ENCODE results near the gene TCEA2. TPM values are rescaled to one million over a fixed set of nuclear protein-coding genes. Genes with fewer than 3 reads are reported as not detected.

TCEA2 gene
- total RNA-seq, 3 donors from 2014 or later, result 23.9 to 39.4 (median 26.6) TPM

- Histone ChIP-seq H3K27ac (peak within 1 kb of the TSS; percentile 74 to 77), H3K4me3 (peak within 1 kb of the TSS; percentile 60 to 78 (median 72)), H3K27me3 (peaks cover 0 to under 1% of the 10 kb centered on the region in 2 donors), H3K4me1 (peaks cover 9 to 13% of the 10 kb centered on the region in 2 donors), H3K9me3 (no peaks in the 10 kb centered on the region), H3K36me3 (no peaks in the 10 kb centered on the region)
- intact Hi-C loops (cut with DNase I; ENCODE audit: low total_unique reads), result no loop called here
- DNase-seq (ENCODE audit: low spot score in 2 of 2), result peak in 1 of 2 donors; percentile 45
- TF ChIP-seq POLR2AphosphoS5 (IDR thresholded peaks at IDR 0.05) (no peak), POLR2A (IDR thresholded peaks at IDR 0.05) (no peak), CTCF (IDR thresholded peaks at IDR 0.05) (no peak)
These were observed 16.4 kb downstream of the TCEA2 start, which contains the start of gene RGS19 for GRCh38 chr20:64079273-64080012. RGS19 (minus strand) TSS chr20:64079518; CDS start chr20:64076886, 2,632 bp downstream.

- Histone ChIP-seq H3K4me3 (peak within 1 kb of the TSS; percentile 60 to 78 (median 72)), H3K27ac (peak within 1 kb of the TSS; percentile 74 to 77), H3K4me1 (peaks cover 9 to 13% of the 10 kb centered on the region in 2 donors), H3K27me3 (peaks cover 0 to 8% of the 10 kb centered on the region in 2 donors), H3K36me3 (no peaks in the 10 kb centered on the region), H3K9me3 (no peaks in the 10 kb centered on the region)
- intact Hi-C loops (cut with DNase I; ENCODE audit: low total_unique reads), result no loop called here
- no peak for TF ChIP-seq POLR2A (IDR thresholded peaks at IDR 0.05)
- no peak for TF ChIP-seq POLR2AphosphoS5 (IDR thresholded peaks at IDR 0.05)
- DNase-seq (ENCODE audit: low spot score in 2 of 2), result no peak
These were observed 17.2 kb downstream of the TCEA2 start, which contains the start of gene OPRL1 for GRCh38 chr20:64080013-64080812. OPRL1 (plus strand) TSS chr20:64080082; CDS start chr20:64092721, 12,639 bp downstream.

GRCh38 chr20:64080813-64081623 is 18.0 kb downstream of the TCEA2 start:
- DNase-seq (ENCODE audit: low spot score in 2 of 2), result no peak
- Histone ChIP-seq H3K4me3 (peak overlapping the region; percentile 60 to 78 (median 72)), H3K9me3 (no peaks in the 10 kb centered on the region), H3K27me3 (peaks cover 0 to 9% of the 10 kb centered on the region in 2 donors), H3K4me1 (peaks cover 9 to 13% of the 10 kb centered on the region in 2 donors), H3K36me3 (no peaks in the 10 kb centered on the region), H3K27ac (peak overlapping the region in 1 of 2 donors; percentile 77)
- intact Hi-C loops (cut with DNase I; ENCODE audit: low total_unique reads), result no loop called here
- no peak for TF ChIP-seq POLR2AphosphoS5 (IDR thresholded peaks at IDR 0.05)
- no peak for TF ChIP-seq CTCF (IDR thresholded peaks at IDR 0.05)
- TF ChIP-seq POLR2A (IDR thresholded peaks at IDR 0.05), result no peak

GRCh38 chr20:64081624-64081964 is 18.6 kb downstream of the TCEA2 start:
- Histone ChIP-seq H3K27ac (no peak overlapping the region), H3K9me3 (no peaks in the 10 kb centered on the region), H3K4me1 (peaks cover 9 to 13% of the 10 kb centered on the region in 2 donors), H3K4me3 (no peak overlapping the region), H3K36me3 (no peaks in the 10 kb centered on the region), H3K27me3 (peaks cover 0 to 9% of the 10 kb centered on the region in 2 donors)
- no peak for TF ChIP-seq POLR2AphosphoS5 (IDR thresholded peaks at IDR 0.05)
- no peak for TF ChIP-seq CTCF (IDR thresholded peaks at IDR 0.05)
- TF ChIP-seq POLR2A (IDR thresholded peaks at IDR 0.05), result no peak
- no peak for DNase-seq (ENCODE audit: low spot score in 2 of 2)
- intact Hi-C loops (cut with DNase I; ENCODE audit: low total_unique reads), result no loop called here

- Histone ChIP-seq H3K4me1 (peaks cover 9 to 13% of the 10 kb centered on the region in 2 donors), H3K27ac (no peak overlapping the region), H3K9me3 (no peaks in the 10 kb centered on the region), H3K27me3 (peaks cover 0 to 9% of the 10 kb centered on the region in 2 donors), H3K4me3 (no peak overlapping the region), H3K36me3 (no peaks in the 10 kb centered on the region)
- intact Hi-C loops (cut with DNase I; ENCODE audit: low total_unique reads), result no loop called here
- TF ChIP-seq CTCF (IDR thresholded peaks at IDR 0.05), result no peak
- TF ChIP-seq POLR2AphosphoS5 (IDR thresholded peaks at IDR 0.05), result no peak
- no peak for TF ChIP-seq POLR2A (IDR thresholded peaks at IDR 0.05)
- no peak for DNase-seq (ENCODE audit: low spot score in 2 of 2)
These were observed 19.2 kb downstream of the TCEA2 start for GRCh38 chr20:64082126-64082731.
